ENCODE data around the gene CCL26.

GRCh38 chr7:75820688-75821087 is 48.7 kb upstream of the CCL26 start:
- no peak for TF ChIP-seq CTCF (IDR thresholded peaks at IDR 0.05)
- TF ChIP-seq POLR2A (IDR thresholded peaks at IDR 0.05) = no peak

Measured in uterus (tissue), 2 donors.